IPS-15b (cell line): Measurements from ENCODE around the gene SRPK3.

ENCODE experiments used
- H3K27me3 ChIP-seq: one replicate; pipeline ENCODE4 v1.6.1; 2013; ENCODE audit warnings: low read length; ENCODE audit not compliant: control insufficient read depth, insufficient read depth
- H3K36me3 ChIP-seq: one replicate; pipeline ENCODE4 v1.6.1; 2013; ENCODE audit warnings: low read length; ENCODE audit not compliant: control insufficient read depth, insufficient read depth
- H3K4me1 ChIP-seq: one replicate; pipeline ENCODE4 v1.6.1; 2013; ENCODE audit warnings: mild to moderate bottlenecking, low read length; ENCODE audit not compliant: control insufficient read depth, insufficient read depth
- H3K4me3 ChIP-seq: one replicate; pipeline ENCODE4 v1.5.1; 2013; ENCODE audit warnings: low read depth, low read length
- H3K9ac ChIP-seq: one replicate; pipeline ENCODE4 v1.6.1; 2013; ENCODE audit warnings: low read depth, mild to moderate bottlenecking, low read length
- H3K9me3 ChIP-seq: one replicate; pipeline ENCODE4 v1.6.1; 2013; ENCODE audit warnings: mild to moderate bottlenecking, low read length; ENCODE audit not compliant: control insufficient read depth, insufficient read depth

The SRPK3 gene, protein sequence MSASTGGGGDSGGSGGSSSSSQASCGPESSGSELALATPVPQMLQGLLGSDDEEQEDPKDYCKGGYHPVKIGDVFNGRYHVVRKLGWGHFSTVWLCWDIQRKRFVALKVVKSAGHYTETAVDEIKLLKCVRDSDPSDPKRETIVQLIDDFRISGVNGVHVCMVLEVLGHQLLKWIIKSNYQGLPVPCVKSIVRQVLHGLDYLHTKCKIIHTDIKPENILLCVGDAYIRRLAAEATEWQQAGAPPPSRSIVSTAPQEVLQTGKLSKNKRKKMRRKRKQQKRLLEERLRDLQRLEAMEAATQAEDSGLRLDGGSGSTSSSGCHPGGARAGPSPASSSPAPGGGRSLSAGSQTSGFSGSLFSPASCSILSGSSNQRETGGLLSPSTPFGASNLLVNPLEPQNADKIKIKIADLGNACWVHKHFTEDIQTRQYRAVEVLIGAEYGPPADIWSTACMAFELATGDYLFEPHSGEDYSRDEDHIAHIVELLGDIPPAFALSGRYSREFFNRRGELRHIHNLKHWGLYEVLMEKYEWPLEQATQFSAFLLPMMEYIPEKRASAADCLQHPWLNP

DNA sequence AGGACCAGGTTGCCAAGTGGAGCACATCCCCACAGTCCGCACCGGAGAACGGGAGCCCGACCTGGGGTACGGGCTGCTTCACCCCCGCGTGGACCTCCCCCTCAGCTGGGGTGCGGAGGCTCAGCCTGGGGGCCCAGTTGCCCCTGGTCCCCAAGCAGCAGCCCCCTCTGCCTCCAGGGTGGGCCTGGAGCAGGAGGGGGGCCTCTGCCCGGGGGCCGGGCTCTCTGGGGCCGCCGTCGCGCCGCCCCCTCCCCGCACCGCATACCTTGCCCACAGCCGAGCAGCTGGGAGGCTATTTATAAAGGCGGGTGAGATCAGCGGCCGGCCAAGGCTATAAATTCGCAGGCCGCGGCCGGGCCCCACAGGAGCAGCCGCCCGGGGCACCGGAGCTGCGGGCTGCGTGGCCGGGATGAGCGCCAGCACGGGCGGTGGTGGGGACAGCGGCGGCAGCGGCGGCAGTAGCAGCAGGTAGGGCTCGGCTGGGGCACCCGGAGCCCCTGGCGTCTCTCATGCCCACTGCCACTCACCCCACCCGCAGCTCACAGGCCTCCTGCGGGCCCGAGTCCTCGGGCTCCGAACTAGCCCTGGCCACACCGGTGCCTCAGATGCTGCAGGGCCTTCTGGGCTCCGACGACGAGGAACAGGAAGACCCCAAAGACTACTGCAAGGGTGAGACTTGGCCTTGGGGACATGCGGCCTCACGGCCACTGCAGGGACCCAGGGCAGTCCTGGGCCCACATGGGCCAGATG, at the start of gene SRPK3:
Gene SRPK3, plus strand, starts transcription at position 364 of the 750 bp plus-strand sequence. Its CDS starts 46 bp downstream, at position 410.
- Histone ChIP-seq H3K9me3 (no peaks in the 10 kb centered on the region), H3K27me3 (no peaks in the 10 kb centered on the region), H3K4me3 (no peak within 1 kb of the TSS), H3K9ac (no peak within 1 kb of the TSS), H3K4me1 (no peaks in the 10 kb centered on the region), H3K36me3 (peaks cover 7% of the 10 kb centered on the region)

DNA sequence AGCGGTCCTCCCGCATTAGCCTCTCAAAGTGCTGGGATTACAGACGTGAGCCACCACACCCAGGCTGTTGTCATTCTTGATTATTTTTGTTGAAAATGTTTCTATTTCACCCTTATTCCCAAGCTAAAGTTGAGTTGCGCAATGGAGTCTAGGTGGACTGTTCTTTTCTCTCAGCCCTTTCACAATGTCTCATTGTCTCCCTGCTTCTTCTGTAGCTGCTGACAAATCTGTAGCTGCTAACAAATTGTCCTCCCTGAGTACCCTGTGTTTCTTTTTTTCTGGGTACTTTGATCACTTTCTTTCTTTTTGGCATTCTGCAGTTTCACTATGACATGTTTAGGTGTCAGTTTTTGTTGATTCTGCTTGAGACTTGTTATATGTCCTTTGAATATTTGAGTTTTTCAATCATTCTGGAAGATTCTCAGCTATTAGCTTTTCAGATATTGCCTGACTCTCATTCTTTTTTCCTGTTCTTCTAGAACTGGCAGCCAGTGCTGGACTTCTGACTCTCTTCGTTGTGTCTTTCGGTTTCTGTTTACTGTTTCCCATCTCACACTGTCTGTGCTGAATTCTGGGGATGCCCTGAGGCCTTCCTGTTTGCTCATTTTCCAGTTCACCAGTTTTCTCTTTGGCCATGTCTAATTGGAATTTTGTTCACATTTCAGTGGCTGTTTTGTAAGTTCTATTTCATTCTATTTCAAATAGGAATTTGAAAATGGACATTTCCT, 49.6 kb upstream of the SRPK3 start:
- Histone ChIP-seq H3K4me3 (no peak overlapping the region), H3K4me1 (peaks cover 4% of the 10 kb centered on the region), H3K36me3 (peaks cover 3% of the 10 kb centered on the region), H3K27me3 (no peaks in the 10 kb centered on the region), H3K9me3 (no peaks in the 10 kb centered on the region), H3K9ac (no peak overlapping the region)

DNA sequence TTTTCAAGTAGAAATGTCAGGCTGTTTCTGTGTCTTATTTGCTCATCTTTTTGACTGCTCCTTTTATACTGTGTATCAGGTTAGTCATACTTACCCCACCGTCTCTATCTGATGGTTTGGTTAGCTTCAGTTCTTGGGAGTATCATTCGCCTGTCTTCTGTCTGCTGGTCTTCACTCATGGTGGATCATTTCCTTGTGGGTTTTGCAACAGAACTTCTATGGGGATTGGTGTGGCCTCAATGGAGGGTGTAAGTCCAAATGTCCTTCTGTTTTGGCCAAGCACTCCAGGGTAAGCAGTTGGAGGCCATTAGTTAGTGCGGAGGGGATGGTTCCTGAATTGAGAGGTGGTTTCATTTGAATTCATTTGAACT, 49.0 kb upstream of the SRPK3 start:
- H3K27me3 ChIP-seq = no peaks in the 10 kb centered on the region
- H3K4me3 ChIP-seq = no peak overlapping the region
- H3K9ac ChIP-seq = no peak overlapping the region
- peaks cover 4% of the 10 kb centered on the region for H3K4me1 ChIP-seq
- no peaks in the 10 kb centered on the region for H3K9me3 ChIP-seq
- peaks cover 3% of the 10 kb centered on the region for H3K36me3 ChIP-seq

DNA sequence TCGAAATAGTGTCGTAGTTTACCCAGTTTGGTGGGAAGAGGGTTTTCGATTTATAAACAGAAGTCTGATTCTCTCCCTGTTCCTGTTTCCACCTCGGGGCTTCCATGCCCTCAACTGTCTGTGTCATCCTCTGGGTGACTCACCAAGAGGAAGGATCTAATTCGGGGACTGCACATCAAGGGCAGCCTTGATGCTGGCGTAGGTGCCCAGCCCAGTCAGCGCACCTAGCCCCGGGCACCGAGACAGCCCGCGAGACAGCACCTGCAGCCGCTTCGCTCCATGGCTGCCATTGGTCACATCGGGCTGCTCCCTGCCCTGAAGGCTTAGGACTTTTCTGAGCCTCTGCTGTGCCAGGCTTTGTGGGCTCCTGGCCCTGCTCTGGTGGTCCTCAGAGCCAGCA, 48.4 kb upstream of the SRPK3 start:
- peaks cover 3% of the 10 kb centered on the region for H3K36me3 ChIP-seq
- H3K9ac ChIP-seq = no peak overlapping the region
- peaks cover 4% of the 10 kb centered on the region for H3K4me1 ChIP-seq
- H3K4me3 ChIP-seq = no peak overlapping the region
- H3K9me3 ChIP-seq = no peaks in the 10 kb centered on the region
- no peaks in the 10 kb centered on the region for H3K27me3 ChIP-seq

DNA sequence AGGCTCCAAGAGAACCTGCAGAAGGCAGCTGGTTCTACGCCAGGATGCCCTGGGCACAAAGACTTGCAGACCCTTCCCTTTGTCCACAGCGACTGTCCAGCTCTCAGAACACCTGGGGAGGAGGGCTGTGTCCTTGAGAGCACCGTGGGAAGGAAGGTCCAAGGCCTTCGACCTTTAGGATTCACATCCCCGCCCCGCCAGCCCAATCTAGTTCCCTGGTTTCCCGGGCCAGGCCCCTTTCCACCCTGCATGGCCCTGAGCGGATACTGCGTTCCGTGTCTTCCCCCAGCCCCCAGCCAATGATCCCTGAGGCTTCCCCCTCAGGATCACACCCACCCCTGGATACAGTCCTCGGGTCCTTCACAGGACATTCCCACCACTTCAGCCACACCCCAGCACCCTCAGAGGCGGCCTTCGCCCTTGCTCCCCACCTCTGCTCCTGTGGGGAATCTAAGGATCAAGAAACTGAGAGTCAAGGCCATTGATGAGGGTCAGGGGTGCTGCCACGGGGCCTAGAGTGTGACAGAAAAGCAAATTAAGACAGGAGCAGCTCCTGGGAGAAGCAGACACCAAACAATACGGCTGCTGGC, 47.1 kb upstream of the SRPK3 start:
- no peaks in the 10 kb centered on the region for H3K27me3 ChIP-seq

DNA sequence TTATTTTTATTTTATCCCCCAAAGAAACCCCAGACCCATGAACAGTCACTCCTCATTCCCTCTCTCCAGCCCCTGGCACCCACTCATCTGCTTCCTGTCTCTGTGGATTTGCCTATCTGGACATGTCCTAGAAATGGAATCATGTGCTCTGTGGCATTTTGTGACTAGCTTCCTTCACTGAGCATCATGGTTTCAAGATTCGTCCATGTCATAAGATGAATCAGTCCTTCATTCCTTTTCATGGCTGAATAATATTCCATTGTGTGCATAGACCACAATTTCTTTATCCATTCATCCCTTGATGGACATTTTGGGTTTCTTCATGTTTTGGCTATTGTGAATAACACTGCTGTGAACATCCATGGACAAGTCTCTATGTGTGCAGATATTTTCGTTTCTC, 46.0 kb upstream of the SRPK3 start:
- no peak overlapping the region for H3K9ac ChIP-seq
- H3K4me1 ChIP-seq = peaks cover 4% of the 10 kb centered on the region
- no peaks in the 10 kb centered on the region for H3K27me3 ChIP-seq
- no peaks in the 10 kb centered on the region for H3K9me3 ChIP-seq
- no peak overlapping the region for H3K4me3 ChIP-seq
- H3K36me3 ChIP-seq = peaks cover 6% of the 10 kb centered on the region

More for the DNA sequence above, 47.1 kb upstream of the SRPK3 start:
- Histone ChIP-seq H3K4me1 (peaks cover 4% of the 10 kb centered on the region), H3K4me3 (no peak overlapping the region), H3K9ac (no peak overlapping the region), H3K36me3 (peaks cover 3% of the 10 kb centered on the region), H3K9me3 (no peaks in the 10 kb centered on the region)

DNA sequence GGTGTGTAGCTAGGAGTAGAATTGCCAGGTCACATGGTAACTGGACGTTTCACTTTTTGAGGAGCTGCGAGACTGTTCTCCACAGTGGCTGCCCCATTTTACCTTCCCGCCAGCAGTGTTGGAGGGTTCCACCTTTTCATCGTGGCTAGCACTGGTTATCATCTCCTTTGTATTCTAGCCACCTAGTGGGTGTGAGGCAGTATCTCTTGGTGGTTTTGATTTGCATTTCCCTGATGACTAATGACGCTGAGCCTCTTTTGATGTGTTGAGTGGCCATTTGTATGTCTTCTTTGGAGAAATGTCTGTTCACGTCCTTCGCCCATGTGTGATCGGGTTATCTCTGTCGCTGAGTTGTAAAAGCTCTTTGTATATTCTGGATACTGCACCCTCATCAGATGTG, 45.6 kb upstream of the SRPK3 start:
- Histone ChIP-seq H3K9me3 (no peaks in the 10 kb centered on the region), H3K27me3 (no peaks in the 10 kb centered on the region), H3K36me3 (peaks cover 6% of the 10 kb centered on the region), H3K9ac (no peak overlapping the region), H3K4me3 (no peak overlapping the region), H3K4me1 (peaks cover 4% of the 10 kb centered on the region)

DNA sequence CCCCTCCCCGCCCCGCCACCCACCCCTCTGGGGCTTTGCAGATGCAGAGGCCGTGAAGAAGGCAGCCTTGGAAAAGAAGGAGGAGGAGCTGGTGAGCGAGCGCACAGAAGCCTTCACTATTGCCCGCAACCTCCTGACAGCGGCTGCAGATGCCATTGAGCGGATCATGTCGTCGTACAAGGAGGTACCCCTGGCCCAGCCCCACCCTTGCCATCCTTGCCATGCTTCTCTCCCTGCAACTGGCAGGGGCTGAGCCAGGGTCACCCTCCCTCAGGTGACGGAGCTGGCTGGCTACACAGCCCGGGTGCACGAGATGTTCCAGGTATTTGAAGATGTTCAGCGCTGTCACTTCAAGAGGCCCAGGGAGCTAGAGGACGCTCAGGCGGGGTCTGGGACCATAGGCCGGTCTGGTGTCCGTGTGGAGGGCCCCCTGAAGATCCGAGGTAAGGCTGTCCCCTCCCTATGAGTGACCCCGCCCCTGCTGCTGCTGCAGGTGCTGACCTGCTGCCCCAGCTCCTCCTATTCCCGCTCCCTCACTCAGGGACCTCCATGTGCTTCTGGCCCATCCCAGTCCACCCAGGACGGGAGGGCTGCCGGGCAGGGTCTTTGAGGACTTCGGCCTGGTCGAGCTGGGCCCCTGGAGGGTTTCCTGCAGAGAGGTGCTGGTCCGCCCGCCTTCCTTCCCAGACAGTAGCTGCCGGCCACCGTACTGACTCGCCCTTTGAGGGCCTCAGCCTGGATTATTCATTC, 44.6 kb upstream of the SRPK3 start:
- Histone ChIP-seq H3K4me1 (peaks cover 4% of the 10 kb centered on the region), H3K27me3 (no peaks in the 10 kb centered on the region), H3K4me3 (no peak overlapping the region), H3K9ac (no peak overlapping the region), H3K9me3 (no peaks in the 10 kb centered on the region), H3K36me3 (peaks cover 6% of the 10 kb centered on the region)

DNA sequence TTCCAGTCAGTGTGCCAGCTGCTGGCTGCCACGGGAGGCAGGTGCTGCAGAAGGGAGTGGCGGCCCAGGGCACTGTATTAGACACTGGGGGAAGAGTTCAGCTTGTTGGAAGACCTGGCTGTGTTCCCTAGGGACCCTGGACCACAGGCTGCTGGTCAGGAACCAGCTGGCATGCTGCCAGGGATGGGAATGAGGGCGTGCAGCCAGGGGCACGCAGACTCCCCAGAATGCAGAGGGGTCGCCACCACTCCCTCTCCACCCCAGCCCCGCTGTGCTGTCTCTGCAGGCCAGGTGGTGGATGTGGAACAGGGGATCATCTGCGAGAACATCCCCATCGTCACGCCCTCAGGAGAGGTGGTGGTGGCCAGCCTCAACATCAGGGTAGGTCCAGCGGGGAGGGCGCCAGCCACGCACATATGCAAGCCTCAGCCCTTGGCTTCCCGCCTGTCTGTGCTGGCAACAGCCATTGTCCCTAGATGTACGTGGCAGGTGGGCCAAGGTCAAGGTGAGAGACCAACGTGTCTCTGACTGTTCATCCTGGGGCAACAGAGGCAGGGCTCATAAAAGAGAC, 43.9 kb upstream of the SRPK3 start:
- H3K9ac ChIP-seq = no peak overlapping the region
- H3K4me3 ChIP-seq = no peak overlapping the region
- H3K4me1 ChIP-seq = peaks cover 4% of the 10 kb centered on the region
- H3K27me3 ChIP-seq = no peaks in the 10 kb centered on the region
- H3K36me3 ChIP-seq = peaks cover 6% of the 10 kb centered on the region
- H3K9me3 ChIP-seq = no peaks in the 10 kb centered on the region

DNA sequence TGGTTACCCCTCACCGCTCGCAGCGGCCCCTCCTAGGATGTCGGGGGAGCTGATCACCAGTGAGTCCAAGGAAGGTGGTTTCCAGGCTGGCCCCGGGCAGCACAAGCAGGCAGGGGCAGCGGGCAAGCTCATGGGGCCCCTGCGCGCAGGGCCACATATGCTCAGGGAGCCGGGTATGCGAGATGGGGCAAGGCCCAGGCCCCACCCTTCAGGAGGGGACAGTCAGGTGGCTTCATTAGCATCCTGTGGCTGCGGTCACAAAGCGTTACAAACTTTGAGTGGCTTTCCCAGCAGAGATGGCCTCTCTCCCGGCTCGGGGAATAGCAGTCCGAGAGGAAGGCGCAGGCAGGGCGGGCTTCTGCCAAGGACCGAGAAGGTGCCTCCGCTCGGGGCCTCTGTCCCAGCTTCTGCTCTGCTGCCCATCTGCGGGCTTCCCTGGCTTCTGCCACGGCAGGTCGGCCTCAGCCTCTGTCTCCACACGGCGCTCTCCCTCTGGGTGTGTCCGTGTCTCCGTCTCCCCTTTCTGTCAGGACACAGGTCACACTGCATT, 42.7 kb upstream of the SRPK3 start:
- Histone ChIP-seq H3K4me1 (peaks cover 4% of the 10 kb centered on the region), H3K9me3 (no peaks in the 10 kb centered on the region), H3K27me3 (no peaks in the 10 kb centered on the region), H3K36me3 (peaks cover 6% of the 10 kb centered on the region), H3K9ac (no peak overlapping the region), H3K4me3 (no peak overlapping the region)
